Glutamatergic neuron (in vitro differentiated cells): ENCODE measurements around the gene FGF14. TPM values are rescaled to one million over a fixed set of nuclear protein-coding genes. Genes with fewer than 3 reads are reported as not detected.

Source experiments
- DNase-seq: peaks from one replicate; pipeline ENCODE4 v3.0.0; 2022
- H3K27ac Mint-ChIP-seq: one replicate; pipeline ENCODE4 v1.8.0; 2020; ENCODE audit warnings: mild to moderate bottlenecking, mixed read lengths, inconsistent platforms; ENCODE audit not compliant: unreplicated experiment
- H3K27me3 Mint-ChIP-seq: one replicate; pipeline ENCODE4 v1.8.0; 2020; ENCODE audit warnings: mild to moderate bottlenecking, moderate library complexity, mixed read lengths, inconsistent platforms; ENCODE audit not compliant: unreplicated experiment
- H3K36me3 Mint-ChIP-seq: one replicate; pipeline ENCODE4 v1.8.0; 2020; ENCODE audit warnings: mild to moderate bottlenecking, mixed read lengths, inconsistent platforms; ENCODE audit not compliant: unreplicated experiment
- H3K4me1 Mint-ChIP-seq: one replicate; pipeline ENCODE4 v1.8.0; 2020; ENCODE audit warnings: mild to moderate bottlenecking, low read depth, mixed read lengths, inconsistent platforms; ENCODE audit not compliant: unreplicated experiment
- H3K4me3 Mint-ChIP-seq: one replicate; pipeline ENCODE4 v1.8.0; 2020; ENCODE audit warnings: mild to moderate bottlenecking, mixed read lengths, inconsistent platforms; ENCODE audit not compliant: unreplicated experiment
- H3K9me3 Mint-ChIP-seq: one replicate; pipeline ENCODE4 v1.8.0; 2020; ENCODE audit warnings: mild to moderate bottlenecking, moderate library complexity, mixed read lengths, inconsistent platforms; ENCODE audit not compliant: unreplicated experiment
- CTCF ChIP-seq: fragments of 200-600 bp; sonication (generic); IDR thresholded peaks from one replicate; pipeline ENCODE4 v1.5.0; 2021; ENCODE audit not compliant: partially characterized antibody, unreplicated experiment
- total RNA-seq: library from RNA; stranded (reverse); fragmentation: NEBNext Ultra II Directional; extraction: Animal tissue kit (Norgen Biotek cat#: 25700); gene quantifications from one replicate; pipeline ENCODE4 v1.2.1, GENCODE V29; 2021; ENCODE audit not compliant: unreplicated experiment

The FGF14 gene
- total RNA-seq, 1 donor from 2014 or later, result 17.8 TPM

DNA sequence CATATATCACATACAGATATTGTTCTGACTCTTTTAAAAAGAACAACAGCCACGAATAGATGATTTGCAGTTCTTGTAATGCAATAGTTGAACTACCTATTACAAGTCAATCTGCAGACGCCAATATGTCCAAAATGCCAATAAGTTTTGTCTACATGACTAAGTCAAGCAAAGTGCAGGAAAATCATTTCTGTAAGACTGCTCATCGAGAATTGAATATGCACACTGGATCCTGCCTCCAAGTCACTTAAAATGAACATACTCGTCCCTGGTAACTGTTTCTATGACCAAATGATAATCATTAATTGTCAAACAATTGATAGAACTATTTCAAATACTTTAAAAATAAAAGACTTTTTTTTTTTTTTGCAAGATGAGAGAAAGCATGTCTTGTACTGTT lies 573.7 kb downstream of the FGF14 start:
- TF ChIP-seq CTCF, result no peak
- Mint-ChIP-seq H3K27ac (no peak overlapping the region), H3K4me1 (no peaks in the 10 kb centered on the region), H3K36me3 (peaks cover 5% of the 10 kb centered on the region), H3K27me3 (no peaks in the 10 kb centered on the region), H3K4me3 (no peak overlapping the region), H3K9me3 (no peaks in the 10 kb centered on the region)
- no peak for DNase-seq

DNA sequence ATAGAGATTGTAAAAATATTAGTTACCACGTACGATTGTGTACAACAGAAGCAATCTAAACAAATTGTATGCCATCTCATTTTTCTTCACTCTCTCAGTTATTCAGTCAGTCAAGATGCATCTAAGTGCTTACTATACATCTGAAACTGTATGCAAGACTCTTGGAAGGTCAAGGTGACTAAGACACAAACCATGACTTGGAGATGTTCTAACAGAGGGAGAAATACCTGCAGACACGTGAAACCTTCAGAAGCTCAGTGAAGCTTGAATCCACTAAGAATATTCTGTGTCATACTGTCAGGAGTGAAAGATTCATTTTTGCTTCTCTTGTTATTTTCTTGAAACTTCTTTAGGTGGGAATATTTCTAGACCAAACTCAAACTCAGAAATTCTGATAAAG lies 584.0 kb downstream of the FGF14 start:
- Mint-ChIP-seq H3K36me3 (no peaks in the 10 kb centered on the region), H3K9me3 (no peaks in the 10 kb centered on the region), H3K4me1 (peaks cover 2% of the 10 kb centered on the region), H3K27me3 (no peaks in the 10 kb centered on the region), H3K4me3 (no peak overlapping the region), H3K27ac (no peak overlapping the region)
- no peak for TF ChIP-seq CTCF
- DNase-seq, result no peak

DNA sequence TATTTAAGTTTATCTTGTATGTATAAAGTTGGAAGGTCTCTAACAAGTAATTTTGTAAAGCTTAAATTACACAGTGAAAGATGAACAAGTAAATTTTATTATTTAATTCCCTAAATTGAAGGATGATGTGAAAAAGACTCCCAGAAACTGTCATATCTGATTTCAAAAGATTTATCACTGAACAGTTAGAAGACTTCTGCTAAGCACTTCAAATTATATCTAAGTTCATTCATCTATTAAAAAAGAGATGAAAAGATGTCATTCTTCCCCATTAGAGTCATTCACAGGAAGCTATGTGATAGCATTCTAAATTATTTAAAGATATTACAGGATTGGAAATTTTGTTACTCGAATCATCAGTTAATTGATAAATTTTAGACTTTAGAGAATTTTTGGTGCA lies 590.0 kb downstream of the FGF14 start:
- no peaks in the 10 kb centered on the region for H3K36me3 Mint-ChIP-seq
- no peaks in the 10 kb centered on the region for H3K9me3 Mint-ChIP-seq
- H3K4me1 Mint-ChIP-seq, result peaks cover 3% of the 10 kb centered on the region
- H3K27me3 Mint-ChIP-seq, result no peaks in the 10 kb centered on the region
- no peak for TF ChIP-seq CTCF
- H3K4me3 Mint-ChIP-seq, result no peak overlapping the region
- DNase-seq, result no peak
- H3K27ac Mint-ChIP-seq, result no peak overlapping the region

GRCh38 chr13:101811284-101811839 lies 590.5 kb downstream of the FGF14 start:
- Mint-ChIP-seq H3K27me3 (no peaks in the 10 kb centered on the region), H3K9me3 (no peaks in the 10 kb centered on the region), H3K4me3 (no peak overlapping the region), H3K4me1 (peaks cover 3% of the 10 kb centered on the region), H3K27ac (no peak overlapping the region), H3K36me3 (no peaks in the 10 kb centered on the region)
- no peak for DNase-seq
- no peak for TF ChIP-seq CTCF

- Mint-ChIP-seq H3K27me3 (no peaks in the 10 kb centered on the region), H3K27ac (no peak overlapping the region), H3K36me3 (no peaks in the 10 kb centered on the region), H3K4me1 (no peaks in the 10 kb centered on the region), H3K4me3 (no peak overlapping the region), H3K9me3 (no peaks in the 10 kb centered on the region)
- no peak for TF ChIP-seq CTCF
- DNase-seq, result no peak
Observed at GRCh38 chr13:101799196-101799595, 602.7 kb downstream of the FGF14 start.
